GM18858 (cell line): ENCODE measurements around the gene OSBPL5.

Experiments
- ATAC-seq: cut with Tn5 transposase; IDR thresholded peaks from one replicate; pipeline ENCODE4 v1.9.1; 2021; ENCODE audit not compliant: unreplicated experiment

Gene OSBPL5, protein sequence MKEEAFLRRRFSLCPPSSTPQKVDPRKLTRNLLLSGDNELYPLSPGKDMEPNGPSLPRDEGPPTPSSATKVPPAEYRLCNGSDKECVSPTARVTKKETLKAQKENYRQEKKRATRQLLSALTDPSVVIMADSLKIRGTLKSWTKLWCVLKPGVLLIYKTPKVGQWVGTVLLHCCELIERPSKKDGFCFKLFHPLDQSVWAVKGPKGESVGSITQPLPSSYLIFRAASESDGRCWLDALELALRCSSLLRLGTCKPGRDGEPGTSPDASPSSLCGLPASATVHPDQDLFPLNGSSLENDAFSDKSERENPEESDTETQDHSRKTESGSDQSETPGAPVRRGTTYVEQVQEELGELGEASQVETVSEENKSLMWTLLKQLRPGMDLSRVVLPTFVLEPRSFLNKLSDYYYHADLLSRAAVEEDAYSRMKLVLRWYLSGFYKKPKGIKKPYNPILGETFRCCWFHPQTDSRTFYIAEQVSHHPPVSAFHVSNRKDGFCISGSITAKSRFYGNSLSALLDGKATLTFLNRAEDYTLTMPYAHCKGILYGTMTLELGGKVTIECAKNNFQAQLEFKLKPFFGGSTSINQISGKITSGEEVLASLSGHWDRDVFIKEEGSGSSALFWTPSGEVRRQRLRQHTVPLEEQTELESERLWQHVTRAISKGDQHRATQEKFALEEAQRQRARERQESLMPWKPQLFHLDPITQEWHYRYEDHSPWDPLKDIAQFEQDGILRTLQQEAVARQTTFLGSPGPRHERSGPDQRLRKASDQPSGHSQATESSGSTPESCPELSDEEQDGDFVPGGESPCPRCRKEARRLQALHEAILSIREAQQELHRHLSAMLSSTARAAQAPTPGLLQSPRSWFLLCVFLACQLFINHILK

GRCh38 chr11:3165152-3165705, at the start of gene OSBPL5:
Gene OSBPL5, minus strand, starts transcription at chr11:3165310. Its CDS starts 36,162 bp downstream, at chr11:3129148.
- ATAC-seq, result no peak

GRCh38 chr11:3214420-3214699, 49.2 kb upstream of the OSBPL5 start:
- ATAC-seq, result no peak

- no peak for ATAC-seq
Measured at GRCh38 chr11:3213659-3214419, 48.7 kb upstream of the OSBPL5 start.

DNA sequence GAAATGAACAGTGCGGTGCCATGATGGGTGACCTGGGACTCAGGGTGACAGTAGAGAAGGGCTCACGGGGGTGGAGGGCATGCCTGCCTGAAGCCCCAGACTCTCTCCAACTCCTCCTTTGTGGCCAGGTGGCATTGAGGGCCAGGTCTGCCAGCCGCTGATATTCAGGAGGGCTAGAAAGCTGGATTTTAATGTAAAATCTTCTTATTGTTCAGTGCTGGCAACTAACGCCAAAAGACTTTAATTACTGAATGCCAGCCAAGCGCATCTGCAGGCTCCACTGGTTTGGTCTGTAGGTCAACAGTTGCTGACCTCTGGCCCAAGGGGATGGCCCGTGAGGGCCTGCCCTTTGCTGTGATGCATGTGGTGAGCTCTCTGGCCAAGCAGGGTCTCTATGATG, 43.2 kb upstream of the OSBPL5 start:
- ATAC-seq, result no peak

GRCh38 chr11:3207526-3208189, 42.5 kb upstream of the OSBPL5 start:
- ATAC-seq, result no peak

GRCh38 chr11:3206922-3207204, 41.8 kb upstream of the OSBPL5 start:
- ATAC-seq, result no peak

- ATAC-seq, result no peak
Measured at GRCh38 chr11:3206156-3206921, 41.2 kb upstream of the OSBPL5 start.

DNA sequence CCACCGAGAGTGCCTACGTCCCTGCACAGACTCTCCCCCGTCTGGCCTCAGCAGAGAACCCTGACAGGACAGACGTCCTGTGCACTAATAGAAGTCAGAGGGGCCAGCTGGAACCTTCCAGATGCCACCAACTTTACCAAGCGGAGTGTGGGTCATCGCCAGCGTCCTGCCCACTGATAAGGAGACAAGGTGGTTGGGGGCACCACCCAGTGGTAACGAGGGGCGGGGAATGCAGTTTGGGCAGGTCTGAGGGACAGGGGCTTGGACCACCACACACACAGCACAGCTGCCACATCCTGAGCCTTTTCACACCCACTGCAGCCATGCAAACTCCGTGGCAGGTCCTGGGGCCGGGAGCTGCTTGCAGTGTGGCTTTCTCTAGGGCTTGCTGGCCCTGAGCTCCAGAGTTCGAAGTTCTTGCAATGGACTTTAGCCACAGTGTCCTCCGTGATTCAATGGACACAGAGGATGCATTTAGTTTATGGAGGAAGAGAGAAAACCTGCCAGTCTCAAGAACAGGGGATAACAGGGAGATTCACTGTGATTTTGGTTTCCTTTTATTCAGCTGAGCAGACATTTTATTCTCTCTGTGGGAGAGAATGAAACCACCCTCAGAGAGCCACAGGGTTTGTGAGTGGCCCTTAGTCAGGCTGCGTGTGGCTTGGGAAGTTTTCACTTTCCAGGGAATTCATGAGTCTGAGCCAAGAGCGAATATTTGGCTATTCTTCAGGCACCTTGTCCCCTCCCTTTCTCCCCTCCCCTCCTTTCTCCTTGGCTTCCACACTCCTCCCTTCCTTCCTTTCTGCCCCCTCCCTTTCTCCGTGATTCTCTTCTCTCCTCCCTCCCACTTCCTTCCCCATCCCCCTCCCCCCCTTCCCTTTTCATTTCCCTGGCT, 40.4 kb upstream of the OSBPL5 start:
- ATAC-seq, result no peak

DNA sequence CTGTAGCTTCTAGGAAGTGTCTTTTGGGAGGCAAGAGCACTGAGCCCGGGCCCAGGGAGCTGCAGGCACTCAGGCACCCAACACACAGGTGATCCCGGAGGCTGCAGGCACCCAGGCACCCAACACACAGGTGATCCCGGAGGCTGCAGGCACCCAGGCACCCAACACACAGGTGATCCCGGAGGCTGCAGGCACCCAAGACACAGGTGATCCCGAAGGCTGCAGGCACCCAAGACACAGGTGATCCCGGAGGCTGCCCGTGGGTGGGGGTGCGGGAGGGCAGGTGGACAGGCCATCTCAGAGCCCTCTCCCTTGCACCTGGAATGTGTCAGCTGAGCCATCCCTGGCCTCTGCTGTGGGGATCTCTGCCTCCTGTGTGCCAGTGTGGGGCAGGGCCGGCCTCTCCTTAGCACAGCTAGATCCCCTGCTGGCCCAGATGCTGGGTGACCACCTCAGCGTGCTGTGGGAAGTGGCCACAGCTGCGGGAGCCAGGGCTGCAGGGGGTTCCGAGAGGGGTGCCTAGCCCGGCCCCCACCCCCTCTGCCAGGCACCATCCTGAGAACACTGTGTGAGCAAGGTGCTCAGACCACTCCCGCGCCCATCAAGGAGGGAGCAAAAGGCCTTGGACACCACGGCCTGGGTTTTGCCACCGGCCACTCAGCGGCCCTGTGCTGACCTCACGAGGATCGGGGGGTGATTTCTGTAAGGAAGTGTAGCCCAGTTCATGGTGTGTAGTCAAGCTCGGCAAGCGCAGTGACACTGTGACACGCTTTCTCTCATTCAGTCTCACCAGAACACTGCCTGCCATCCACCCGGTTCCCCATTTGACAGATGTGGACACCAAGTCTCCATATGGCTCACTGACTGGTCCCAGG, 39.3 kb upstream of the OSBPL5 start:
- ATAC-seq, result no peak

GRCh38 chr11:3203221-3204043, 38.3 kb upstream of the OSBPL5 start:
- ATAC-seq, result no peak

- no peak for ATAC-seq
Measured at GRCh38 chr11:3202759-3203158, 37.6 kb upstream of the OSBPL5 start.

GRCh38 chr11:3202305-3202704, 37.2 kb upstream of the OSBPL5 start:
- ATAC-seq, result no peak

DNA sequence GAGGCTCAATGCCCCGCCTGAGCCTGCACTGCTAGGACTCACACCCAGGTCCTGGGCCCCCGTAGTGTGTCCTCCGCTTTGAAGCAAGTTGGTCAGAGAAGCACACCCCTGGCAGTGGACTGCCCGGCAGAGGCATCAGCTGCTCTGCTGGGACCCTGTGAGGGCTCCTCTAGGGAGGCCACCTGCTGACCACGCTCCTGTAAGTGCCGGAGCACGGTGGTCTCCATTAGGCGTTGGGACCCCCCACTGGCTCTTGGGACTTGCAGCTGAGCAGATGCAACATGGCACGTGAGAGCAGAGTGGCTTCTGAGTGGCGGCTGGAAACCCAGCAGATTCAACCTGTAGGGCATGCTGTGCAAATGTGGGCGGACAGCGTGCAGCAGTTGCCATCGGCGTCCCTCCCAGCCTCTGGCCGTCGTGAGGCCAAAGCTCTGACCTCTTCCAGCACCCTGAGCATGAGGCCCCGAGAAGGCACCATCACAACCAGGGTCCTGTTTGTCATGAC, 36.6 kb upstream of the OSBPL5 start:
- ATAC-seq, result no peak

DNA sequence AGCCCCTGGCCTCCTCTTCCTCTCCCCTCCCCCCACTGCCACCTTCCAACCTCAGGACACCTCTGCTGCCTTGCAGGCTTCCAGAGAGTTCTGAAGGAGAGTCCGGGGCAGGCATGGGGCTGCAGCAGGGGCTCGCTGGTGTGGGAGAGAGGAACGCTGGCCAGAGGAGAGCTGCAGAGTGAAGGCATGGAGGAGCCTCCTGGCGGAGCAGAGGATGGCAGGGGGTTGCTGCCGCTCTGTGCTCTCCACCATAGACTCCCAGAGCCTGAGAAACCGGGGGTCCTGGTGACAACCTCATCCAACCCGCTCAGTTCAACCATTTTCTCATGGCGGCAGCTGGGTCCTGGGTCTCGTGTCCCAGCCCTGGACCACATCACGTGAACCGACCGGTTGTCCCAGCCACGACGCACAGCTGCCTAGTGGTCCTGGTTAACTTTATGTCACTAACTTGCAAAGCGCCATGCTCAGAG, 36.0 kb upstream of the OSBPL5 start:
- ATAC-seq, result no peak

GRCh38 chr11:3200388-3201111, 35.4 kb upstream of the OSBPL5 start:
- ATAC-seq, result no peak

DNA sequence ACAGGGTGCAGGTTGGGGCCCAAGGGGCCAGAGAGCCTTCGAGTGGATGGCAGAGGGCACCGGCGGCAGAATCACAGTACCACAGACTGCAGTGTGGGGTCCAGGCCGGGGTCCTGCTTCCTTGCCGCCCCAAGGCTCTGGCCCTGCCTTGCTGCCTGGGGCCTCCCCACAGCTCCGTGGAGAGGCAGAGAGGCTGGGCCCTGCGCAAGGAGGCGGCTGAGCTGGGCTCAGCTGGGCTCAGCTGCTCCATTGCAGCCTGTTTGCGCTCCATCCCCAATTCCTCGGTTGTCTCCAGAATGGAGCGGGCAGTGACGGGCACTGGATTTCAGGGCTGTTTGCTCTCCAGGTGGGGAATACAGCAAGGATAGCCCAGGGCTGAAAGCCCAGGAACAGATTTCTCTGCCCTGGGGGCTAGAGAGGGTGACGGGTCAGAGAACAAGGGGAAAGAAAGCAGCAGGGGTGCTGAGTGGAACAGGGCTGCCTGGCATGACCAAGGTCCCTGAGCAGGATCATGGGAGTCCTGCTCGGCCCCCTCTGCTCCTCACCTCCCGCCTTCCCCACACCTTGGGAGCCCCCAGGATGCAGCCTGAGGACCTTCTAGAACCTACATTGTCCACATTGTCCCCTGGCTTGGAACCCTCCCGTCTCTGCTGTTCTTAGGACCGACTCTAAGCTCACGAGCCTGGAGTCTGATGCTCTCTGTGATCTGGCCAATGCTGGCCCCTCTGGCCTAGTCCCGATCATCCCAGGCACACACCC, 34.6 kb upstream of the OSBPL5 start:
- ATAC-seq, result no peak
